Neural cell (in vitro differentiated cells): ENCODE measurements around the gene NPAS4. TPM values are rescaled to one million over a fixed set of nuclear protein-coding genes. Genes with fewer than 3 reads are reported as not detected.

ENCODE experiments used
- H2AFZ ChIP-seq: fragments of 200-600, 300-800 bp; sonication (generic), shearing (Covaris generic); 2 replicates; pipeline ENCODE4 v1.6.0; 2014; ENCODE audit warnings: low read depth, mild to moderate bottlenecking, antibody characterized with exemption, low read length, moderate library complexity
- H3F3A ChIP-seq: fragments of 200-600 bp; shearing (Covaris generic); 2 replicates; pipeline ENCODE4 v1.6.1; 2016; ENCODE audit warnings: mild to moderate bottlenecking, moderate library complexity, mixed read lengths, antibody characterized with exemption, low read length; ENCODE audit not compliant: insufficient read depth, poor library complexity, severe bottlenecking
- H3K27ac ChIP-seq: fragments of 200-600, 300-800 bp; sonication (generic), shearing (Covaris generic); 2 replicates; pipeline ENCODE4 v1.5.1; 2014; ENCODE audit warnings: mild to moderate bottlenecking, low read length, moderate library complexity
- H3K27me3 ChIP-seq: fragments of 300-800, 200-600 bp; sonication (generic), shearing (Covaris generic); 2 replicates; pipeline ENCODE4 v1.6.0; 2014; ENCODE audit warnings: mild to moderate bottlenecking, low read depth, low read length, moderate library complexity; ENCODE audit not compliant: insufficient read depth
- H3K36me3 ChIP-seq: fragments of 300-800, 200-600 bp; sonication (generic), shearing (Covaris generic); 2 replicates; pipeline ENCODE4 v1.5.1; 2014; ENCODE audit warnings: mild to moderate bottlenecking, antibody characterized with exemption, low read length, moderate library complexity; ENCODE audit not compliant: insufficient read depth
- H3K4me2 ChIP-seq: fragments of 300-800, 200-600 bp; sonication (generic), shearing (Covaris generic); 2 replicates; pipeline ENCODE4 v1.6.0; 2014; ENCODE audit warnings: mild to moderate bottlenecking, low read length
- H3K4me3 ChIP-seq: fragments of 300-800, 200-600 bp; sonication (generic), shearing (Covaris generic); 2 replicates; pipeline ENCODE4 v1.5.1; 2014; ENCODE audit warnings: mild to moderate bottlenecking, low read length, moderate library complexity
- H3K79me2 ChIP-seq: fragments of 200-600 bp; shearing (Covaris generic); replicated peaks from 2 replicates; pipeline ENCODE4 v1.6.0; 2014; ENCODE audit warnings: mild to moderate bottlenecking, low read length, moderate library complexity; ENCODE audit not compliant: insufficient read depth
- H3K9ac ChIP-seq: fragments of 300-800, 200-600 bp; sonication (generic), shearing (Covaris generic); 2 replicates; pipeline ENCODE4 v1.6.1; 2016; ENCODE audit warnings: mild to moderate bottlenecking, low read length, mixed read lengths
- H3K9me2 ChIP-seq: fragments of 200-600 bp; shearing (Covaris generic); 2 replicates; pipeline ENCODE4 v1.6.1; 2016; ENCODE audit warnings: mild to moderate bottlenecking, low read length, mixed read lengths; ENCODE audit not compliant: insufficient read depth
- H3K9me3 ChIP-seq: fragments of 200-600, 300-800 bp; sonication (generic), shearing (Covaris generic); 2 replicates; pipeline ENCODE4 v1.6.1; 2016; ENCODE audit warnings: mild to moderate bottlenecking, mixed run types, low read length, moderate library complexity, mixed read lengths
- H4K20me1 ChIP-seq: fragments of 200-600 bp; shearing (Covaris generic); 2 replicates; pipeline ENCODE4 v1.6.1; 2016; ENCODE audit warnings: mild to moderate bottlenecking, mixed run types; ENCODE audit not compliant: insufficient read depth
- EP300 ChIP-seq: fragments of 450-650 bp; conservative IDR thresholded peaks from 2 replicates; pipeline ENCODE4 v1.6.1; 2014; ENCODE audit warnings: antibody characterized with exemption, mild to moderate bottlenecking, moderate library complexity; ENCODE audit not compliant: poor library complexity, severe bottlenecking
- EZH2 ChIP-seq: fragments of 200-600, 300-800 bp; shearing (Covaris generic), sonication (generic); IDR thresholded peaks from 2 replicates; pipeline ENCODE4 v1.6.1; 2014; ENCODE audit warnings: antibody characterized with exemption, low read length, borderline replicate concordance, mild to moderate bottlenecking; ENCODE audit not compliant: insufficient read depth, poor library complexity, severe bottlenecking
- MXI1 ChIP-seq: fragments of 450-650 bp; conservative IDR thresholded peaks from 2 replicates; pipeline ENCODE4 v1.6.1; 2014; ENCODE audit warnings: antibody characterized with exemption, mild to moderate bottlenecking; ENCODE audit not compliant: poor library complexity, severe bottlenecking
- POLR2AphosphoS5 ChIP-seq: IDR thresholded peaks from 2 replicates; pipeline ENCODE4 v1.6.1; 2012
- RAD21 ChIP-seq: fragments of 450-650 bp; conservative IDR thresholded peaks from 2 replicates; pipeline ENCODE4 v1.6.1; 2014; ENCODE audit warnings: antibody characterized with exemption, mild to moderate bottlenecking, moderate library complexity
- REST ChIP-seq: IDR thresholded peaks from 2 replicates; pipeline ENCODE4 v1.6.1; 2012; ENCODE audit warnings: borderline replicate concordance
- SMC3 ChIP-seq: fragments of 450-650 bp; conservative IDR thresholded peaks from 2 replicates; pipeline ENCODE4 v1.6.1; 2014; ENCODE audit warnings: antibody characterized with exemption, mild to moderate bottlenecking, moderate library complexity; ENCODE audit not compliant: poor library complexity
- TAF1 ChIP-seq: IDR thresholded peaks from 2 replicates; pipeline ENCODE4 v1.6.1; 2012; ENCODE audit warnings: low read depth
- polyA plus RNA-seq: library from polyadenylated mRNA; depleted of rRNA; stranded (reverse); fragments of >200 nt; gene quantifications from 2 replicates; pipeline ENCODE4 v1.2.3, GENCODE V29; 2014
- TF ChIP-seq, protein P1 (sequence below): fragments of 450-650 bp; IDR thresholded peaks from 2 replicates; pipeline ENCODE4 v1.5.1; 2014; ENCODE audit warnings: antibody characterized with exemption, mild to moderate bottlenecking, moderate library complexity; ENCODE audit not compliant: poor library complexity, severe bottlenecking

NPAS4 gene
- polyA plus RNA-seq, 1 donor from 2014 or later = 6.7 TPM

DNA sequence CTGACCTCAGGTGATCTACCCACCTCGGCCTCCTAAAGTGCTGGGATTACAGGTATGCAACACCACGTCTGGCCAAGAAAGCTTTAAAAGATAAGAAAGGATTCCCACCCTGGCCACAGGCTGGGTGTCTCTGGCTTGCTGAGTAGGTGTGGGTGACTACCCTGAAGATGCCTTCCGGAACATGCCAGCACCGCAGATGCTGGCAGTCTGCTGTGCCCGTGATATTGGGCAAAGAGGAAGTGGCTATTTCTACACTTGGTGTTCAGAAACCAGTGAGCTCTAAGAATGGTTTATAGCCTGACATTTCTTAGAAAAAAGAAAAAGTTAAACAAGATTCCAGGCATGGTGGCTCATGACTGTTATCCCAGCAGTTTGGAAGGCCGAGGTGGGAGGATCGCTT lies 11.8 kb downstream of the NPAS4 start:
- no peaks in the 10 kb centered on the region for H3K9me2 ChIP-seq
- H3K27me3 ChIP-seq = no peaks in the 10 kb centered on the region
- no peak overlapping the region for H3K4me2 ChIP-seq
- no peaks in the 10 kb centered on the region for H4K20me1 ChIP-seq
- no peaks in the 10 kb centered on the region for H3K36me3 ChIP-seq
- no peaks in the 10 kb centered on the region for H3F3A ChIP-seq
- no peaks in the 10 kb centered on the region for H3K9me3 ChIP-seq
- H3K4me3 ChIP-seq = no peak overlapping the region
- no peak overlapping the region for H3K27ac ChIP-seq
- TF ChIP-seq REST = no peak
- TF ChIP-seq, protein P1, sequence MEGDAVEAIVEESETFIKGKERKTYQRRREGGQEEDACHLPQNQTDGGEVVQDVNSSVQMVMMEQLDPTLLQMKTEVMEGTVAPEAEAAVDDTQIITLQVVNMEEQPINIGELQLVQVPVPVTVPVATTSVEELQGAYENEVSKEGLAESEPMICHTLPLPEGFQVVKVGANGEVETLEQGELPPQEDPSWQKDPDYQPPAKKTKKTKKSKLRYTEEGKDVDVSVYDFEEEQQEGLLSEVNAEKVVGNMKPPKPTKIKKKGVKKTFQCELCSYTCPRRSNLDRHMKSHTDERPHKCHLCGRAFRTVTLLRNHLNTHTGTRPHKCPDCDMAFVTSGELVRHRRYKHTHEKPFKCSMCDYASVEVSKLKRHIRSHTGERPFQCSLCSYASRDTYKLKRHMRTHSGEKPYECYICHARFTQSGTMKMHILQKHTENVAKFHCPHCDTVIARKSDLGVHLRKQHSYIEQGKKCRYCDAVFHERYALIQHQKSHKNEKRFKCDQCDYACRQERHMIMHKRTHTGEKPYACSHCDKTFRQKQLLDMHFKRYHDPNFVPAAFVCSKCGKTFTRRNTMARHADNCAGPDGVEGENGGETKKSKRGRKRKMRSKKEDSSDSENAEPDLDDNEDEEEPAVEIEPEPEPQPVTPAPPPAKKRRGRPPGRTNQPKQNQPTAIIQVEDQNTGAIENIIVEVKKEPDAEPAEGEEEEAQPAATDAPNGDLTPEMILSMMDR = no peak
- no peak for TF ChIP-seq EZH2
- no peak for TF ChIP-seq TAF1
- no peak for TF ChIP-seq POLR2AphosphoS5
- TF ChIP-seq EP300 = no peak
- no peak for TF ChIP-seq MXI1
- TF ChIP-seq RAD21 = no peak
- TF ChIP-seq SMC3 = no peak
- no peak overlapping the region for H2AFZ ChIP-seq
- H3K9ac ChIP-seq = no peak overlapping the region
- H3K79me2 ChIP-seq = no peaks in the 10 kb centered on the region

DNA sequence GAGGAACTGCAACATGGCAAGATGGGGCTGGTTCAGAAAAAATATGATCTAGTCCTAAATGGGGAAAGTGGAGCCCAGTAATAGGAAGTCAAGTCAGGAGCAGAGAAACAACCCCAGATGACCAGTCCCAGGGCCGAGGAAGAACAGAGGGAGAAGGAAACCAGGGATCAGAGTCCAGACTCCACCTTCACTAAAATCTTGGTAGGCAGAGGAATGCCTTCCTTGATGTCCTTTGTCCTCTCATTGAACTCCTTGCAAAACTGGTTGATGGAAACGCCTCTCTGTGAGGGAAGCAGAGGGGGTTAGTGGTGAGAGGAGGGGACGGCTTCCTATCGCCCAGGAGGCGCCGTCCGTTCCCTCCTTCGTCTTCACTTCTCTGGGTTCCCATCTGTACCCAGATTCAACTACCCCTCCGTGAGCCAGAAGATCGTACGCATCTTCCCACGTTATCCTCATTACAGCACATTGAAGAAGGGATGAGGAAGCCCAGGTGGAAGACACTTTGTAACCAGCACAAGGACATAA lies 17.2 kb downstream of the NPAS4 start:
- TF ChIP-seq EZH2 = no peak
- no peak for TF ChIP-seq EP300
- TF ChIP-seq MXI1 = no peak
- TF ChIP-seq, protein P1 = no peak
- no peak for TF ChIP-seq TAF1

More for the DNA sequence above, 17.2 kb downstream of the NPAS4 start:
- Histone ChIP-seq H3K27ac (peak overlapping the region; percentile 57), H4K20me1 (no peaks in the 10 kb centered on the region), H2AFZ (peak overlapping the region; percentile 75), H3K9me2 (no peaks in the 10 kb centered on the region), H3K9ac (peak overlapping the region; percentile 81), H3K4me2 (peak overlapping the region; percentile 78), H3K27me3 (no peaks in the 10 kb centered on the region), H3K9me3 (no peaks in the 10 kb centered on the region), H3K4me3 (peak overlapping the region; percentile 88), H3K79me2 (no peaks in the 10 kb centered on the region), H3K36me3 (no peaks in the 10 kb centered on the region), H3F3A (no peaks in the 10 kb centered on the region)
